ENCODE data around the gene SH3BGR. TPM values are rescaled to one million over a fixed set of nuclear protein-coding genes. Genes with fewer than 3 reads are reported as not detected.

The SH3BGR gene
- total and polyA plus RNA-seq, 2 of the 8 experiments (the other 6 are each of a cell fraction or from before 2014, with no cell fraction given) = 2.1 to 5.9 TPM

- H3K18ac ChIP-seq (ENCODE audit: extremely low read depth, low read length) = no peak overlapping the region
- H2BK120ac ChIP-seq (replicated peaks; ENCODE audit: low read depth, low read length) = no peak overlapping the region
- peaks cover 18 to 25% of the 10 kb centered on the region in 2 experiments for H3K9me3 ChIP-seq (ENCODE audit: insufficient read depth in 2 of 2, low read depth in 1 of 2, low read length in 1 of 2)
- H3K4me1 ChIP-seq (replicated peaks in 1 of 4; ENCODE audit: control insufficient read depth in 3 of 4, insufficient read depth in 4 of 4, low read length in 3 of 4) = no peaks in the 10 kb centered on the region; a peak in 1 of 7 replicates
- no peak overlapping the region for H4K5ac ChIP-seq (ENCODE audit: insufficient read length, low read depth, low read length)
- peaks cover 0 to 8% (median 0%) of the 10 kb centered on the region in 4 experiments; a peak in 2 of 8 replicates for H3K36me3 ChIP-seq (ENCODE audit: control insufficient read depth in 2 of 4, insufficient read depth in 4 of 4, low read length in 3 of 4)
- H2AK5ac ChIP-seq (ENCODE audit: low read depth, low read length) = no peak overlapping the region
- H3K79me1 ChIP-seq (ENCODE audit: low read depth, low read length) = no peaks in the 10 kb centered on the region
- no peak overlapping the region for H4K91ac ChIP-seq (replicated peaks; ENCODE audit: insufficient read length, low read length)
- ChIA-PET CTCF (ENCODE audit: partially characterized antibody) (no interaction called here), POLR2A (ENCODE audit: partially characterized antibody) (interaction anchor here (0.7 kb wide), 1 partner anchor 16 kb away, joined by 3 read pairs; no protein-coding TSS in a partner anchor)
- H3K27ac ChIP-seq (ENCODE audit: low read depth, low read length) = no peak overlapping the region
- H3K4ac ChIP-seq (replicated peaks; ENCODE audit: insufficient read length, low read depth, low read length) = no peak overlapping the region
- H2BK15ac ChIP-seq (ENCODE audit: low read length) = no peak overlapping the region
- no peaks in the 10 kb centered on the region for H3K23me2 ChIP-seq (ENCODE audit: low read depth, low read length)
- H4K8ac ChIP-seq (ENCODE audit: extremely low read depth, insufficient read depth, low read length) = no peak overlapping the region
- H3K4me3 ChIP-seq (ENCODE audit: extremely low read depth in 1 of 4, insufficient read depth in 2 of 4, low read depth in 3 of 4, low read length in 4 of 4) = no peak overlapping the region
- no peak overlapping the region for H3K23ac ChIP-seq (ENCODE audit: insufficient read length)
- 95% methylated on average over 1 of the region's 1 CpG; no CpG with 5 or more reads in 1 of the 2 experiments for WGBS, 2 experiments (ENCODE audit: extremely low coverage in 1 of 2, insufficient coverage in 1 of 2, insufficient read length in 1 of 2, insufficient replicate concordance in 2 of 2, low coverage in 1 of 2, low lambda C conversion rate in 2 of 2, missing lambda C conversion rate in 1 of 2)
- no peaks in the 10 kb centered on the region for H4K20me1 ChIP-seq (replicated peaks in 1 of 2; ENCODE audit: control insufficient read depth in 1 of 2, insufficient read depth in 2 of 2, low read length in 2 of 2)
- H3K79me2 ChIP-seq (ENCODE audit: control insufficient read depth in 1 of 2, insufficient read depth in 2 of 2, low read length in 2 of 2) = no peaks in the 10 kb centered on the region
- H3K14ac ChIP-seq (ENCODE audit: insufficient read length) = no peak overlapping the region
- DNase-seq (ENCODE audit: low read depth in 1 of 2, low spot score in 2 of 2) (no peak), FAIRE-seq (no peak)
- H2BK5ac ChIP-seq (ENCODE audit: low read depth, low read length) = no peak overlapping the region
- no peak overlapping the region for H2BK12ac ChIP-seq (ENCODE audit: low read depth, low read length)
- no peak overlapping the region for H3K56ac ChIP-seq (replicated peaks; ENCODE audit: insufficient read length, low read depth, low read length)
- H3K9ac ChIP-seq (replicated peaks in 1 of 4; ENCODE audit: extremely low read depth in 1 of 4, low read depth in 3 of 4, low read length in 3 of 4) = no peak overlapping the region
- no peak overlapping the region for H2BK20ac ChIP-seq (ENCODE audit: low read length)
- no peaks in the 10 kb centered on the region for H3K27me3 ChIP-seq (replicated peaks in 1 of 4; ENCODE audit: control insufficient read depth in 3 of 4, extremely low read depth in 1 of 4, insufficient read depth in 3 of 4, low read length in 3 of 4)
- H3K4me2 ChIP-seq (ENCODE audit: insufficient read depth in 1 of 2, low read depth in 2 of 2, low read length in 2 of 2) = no peak overlapping the region
- H2AFZ ChIP-seq (ENCODE audit: low read length) = no peak overlapping the region
- no peak for TF ChIP-seq NRF1 (IDR thresholded peaks at IDR 0.05; ENCODE audit: low read depth, low read length)
- no peak for TF ChIP-seq FOSL1 (IDR thresholded peaks at IDR 0.05; ENCODE audit: insufficient read depth, low read depth, low read length)
Measured at GRCh38 chr21:39552856-39553255, 101.1 kb downstream of the SH3BGR start.
